ENCODE results near the gene SLC27A3.

DNA sequence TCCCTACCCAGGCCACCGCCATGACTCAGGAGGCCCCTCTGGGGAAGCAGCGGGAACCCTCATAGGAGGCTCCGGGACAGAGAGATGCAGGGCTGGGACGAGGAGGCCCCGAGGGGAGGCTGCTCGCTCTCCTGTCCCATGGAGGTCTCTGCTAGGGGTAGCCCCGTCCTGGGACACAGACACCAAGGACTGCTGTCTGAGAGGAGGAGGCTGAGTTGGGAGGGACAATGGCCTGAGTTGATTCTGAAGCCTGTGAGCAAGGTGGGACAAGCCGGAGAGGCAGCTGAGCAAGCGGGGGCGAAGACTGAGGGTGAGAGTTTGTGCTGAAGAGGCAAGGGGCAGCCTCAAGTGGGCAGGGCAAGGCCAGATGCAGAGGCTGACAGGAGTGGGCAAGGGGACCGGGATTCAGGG, 17.4 kb downstream of the SLC27A3 start:
- TF ChIP-seq EZH2 (IDR thresholded peaks at IDR 0.05; ENCODE audit: borderline replicate concordance, low read length) = no peak
- TF ChIP-seq, protein P1, sequence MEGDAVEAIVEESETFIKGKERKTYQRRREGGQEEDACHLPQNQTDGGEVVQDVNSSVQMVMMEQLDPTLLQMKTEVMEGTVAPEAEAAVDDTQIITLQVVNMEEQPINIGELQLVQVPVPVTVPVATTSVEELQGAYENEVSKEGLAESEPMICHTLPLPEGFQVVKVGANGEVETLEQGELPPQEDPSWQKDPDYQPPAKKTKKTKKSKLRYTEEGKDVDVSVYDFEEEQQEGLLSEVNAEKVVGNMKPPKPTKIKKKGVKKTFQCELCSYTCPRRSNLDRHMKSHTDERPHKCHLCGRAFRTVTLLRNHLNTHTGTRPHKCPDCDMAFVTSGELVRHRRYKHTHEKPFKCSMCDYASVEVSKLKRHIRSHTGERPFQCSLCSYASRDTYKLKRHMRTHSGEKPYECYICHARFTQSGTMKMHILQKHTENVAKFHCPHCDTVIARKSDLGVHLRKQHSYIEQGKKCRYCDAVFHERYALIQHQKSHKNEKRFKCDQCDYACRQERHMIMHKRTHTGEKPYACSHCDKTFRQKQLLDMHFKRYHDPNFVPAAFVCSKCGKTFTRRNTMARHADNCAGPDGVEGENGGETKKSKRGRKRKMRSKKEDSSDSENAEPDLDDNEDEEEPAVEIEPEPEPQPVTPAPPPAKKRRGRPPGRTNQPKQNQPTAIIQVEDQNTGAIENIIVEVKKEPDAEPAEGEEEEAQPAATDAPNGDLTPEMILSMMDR (conservative IDR thresholded peaks at IDR 0.05 in 1 of 2, IDR thresholded peaks at IDR 0.05 in 1 of 2; ENCODE audit: extremely low read depth in 1 of 2, insufficient read depth in 1 of 2, low read depth in 1 of 2, low read length in 2 of 2) = no peak
